Neural cell (in vitro differentiated cells): ENCODE results near the gene CLIP1. TPM values are rescaled to one million over a fixed set of nuclear protein-coding genes. Genes with fewer than 3 reads are reported as not detected.
"Not testable (repeated sequence)": the region's sequence is repeated elsewhere in the genome, so short reads cannot be mapped to it uniquely, and the experiment has no call there.

Experiments
- H2AFZ ChIP-seq: fragments of 200-600, 300-800 bp; sonication (generic), shearing (Covaris generic); 2 replicates; pipeline ENCODE4 v1.6.0; 2014; ENCODE audit warnings: low read depth, mild to moderate bottlenecking, antibody characterized with exemption, low read length, moderate library complexity
- H3F3A ChIP-seq: fragments of 200-600 bp; shearing (Covaris generic); 2 replicates; pipeline ENCODE4 v1.6.1; 2016; ENCODE audit warnings: mild to moderate bottlenecking, moderate library complexity, mixed read lengths, antibody characterized with exemption, low read length; ENCODE audit not compliant: insufficient read depth, poor library complexity, severe bottlenecking
- H3K27ac ChIP-seq: fragments of 200-600, 300-800 bp; sonication (generic), shearing (Covaris generic); 2 replicates; pipeline ENCODE4 v1.5.1; 2014; ENCODE audit warnings: mild to moderate bottlenecking, low read length, moderate library complexity
- H3K27me3 ChIP-seq: fragments of 300-800, 200-600 bp; sonication (generic), shearing (Covaris generic); 2 replicates; pipeline ENCODE4 v1.6.0; 2014; ENCODE audit warnings: mild to moderate bottlenecking, low read depth, low read length, moderate library complexity; ENCODE audit not compliant: insufficient read depth
- H3K36me3 ChIP-seq: fragments of 300-800, 200-600 bp; sonication (generic), shearing (Covaris generic); 2 replicates; pipeline ENCODE4 v1.5.1; 2014; ENCODE audit warnings: mild to moderate bottlenecking, antibody characterized with exemption, low read length, moderate library complexity; ENCODE audit not compliant: insufficient read depth
- H3K4me2 ChIP-seq: fragments of 300-800, 200-600 bp; sonication (generic), shearing (Covaris generic); 2 replicates; pipeline ENCODE4 v1.6.0; 2014; ENCODE audit warnings: mild to moderate bottlenecking, low read length
- H3K4me3 ChIP-seq: fragments of 300-800, 200-600 bp; sonication (generic), shearing (Covaris generic); 2 replicates; pipeline ENCODE4 v1.5.1; 2014; ENCODE audit warnings: mild to moderate bottlenecking, low read length, moderate library complexity
- H3K79me2 ChIP-seq: fragments of 200-600 bp; shearing (Covaris generic); replicated peaks from 2 replicates; pipeline ENCODE4 v1.6.0; 2014; ENCODE audit warnings: mild to moderate bottlenecking, low read length, moderate library complexity; ENCODE audit not compliant: insufficient read depth
- H3K9ac ChIP-seq: fragments of 300-800, 200-600 bp; sonication (generic), shearing (Covaris generic); 2 replicates; pipeline ENCODE4 v1.6.1; 2016; ENCODE audit warnings: mild to moderate bottlenecking, low read length, mixed read lengths
- H3K9me2 ChIP-seq: fragments of 200-600 bp; shearing (Covaris generic); 2 replicates; pipeline ENCODE4 v1.6.1; 2016; ENCODE audit warnings: mild to moderate bottlenecking, low read length, mixed read lengths; ENCODE audit not compliant: insufficient read depth
- H3K9me3 ChIP-seq: fragments of 200-600, 300-800 bp; sonication (generic), shearing (Covaris generic); 2 replicates; pipeline ENCODE4 v1.6.1; 2016; ENCODE audit warnings: mild to moderate bottlenecking, mixed run types, low read length, moderate library complexity, mixed read lengths
- H4K20me1 ChIP-seq: fragments of 200-600 bp; shearing (Covaris generic); 2 replicates; pipeline ENCODE4 v1.6.1; 2016; ENCODE audit warnings: mild to moderate bottlenecking, mixed run types; ENCODE audit not compliant: insufficient read depth
- EP300 ChIP-seq: fragments of 450-650 bp; conservative IDR thresholded peaks from 2 replicates; pipeline ENCODE4 v1.6.1; 2014; ENCODE audit warnings: antibody characterized with exemption, mild to moderate bottlenecking, moderate library complexity; ENCODE audit not compliant: poor library complexity, severe bottlenecking
- EZH2 ChIP-seq: fragments of 200-600, 300-800 bp; shearing (Covaris generic), sonication (generic); IDR thresholded peaks from 2 replicates; pipeline ENCODE4 v1.6.1; 2014; ENCODE audit warnings: antibody characterized with exemption, low read length, borderline replicate concordance, mild to moderate bottlenecking; ENCODE audit not compliant: insufficient read depth, poor library complexity, severe bottlenecking
- MXI1 ChIP-seq: fragments of 450-650 bp; conservative IDR thresholded peaks from 2 replicates; pipeline ENCODE4 v1.6.1; 2014; ENCODE audit warnings: antibody characterized with exemption, mild to moderate bottlenecking; ENCODE audit not compliant: poor library complexity, severe bottlenecking
- POLR2AphosphoS5 ChIP-seq: IDR thresholded peaks from 2 replicates; pipeline ENCODE4 v1.6.1; 2012
- RAD21 ChIP-seq: fragments of 450-650 bp; conservative IDR thresholded peaks from 2 replicates; pipeline ENCODE4 v1.6.1; 2014; ENCODE audit warnings: antibody characterized with exemption, mild to moderate bottlenecking, moderate library complexity
- REST ChIP-seq: IDR thresholded peaks from 2 replicates; pipeline ENCODE4 v1.6.1; 2012; ENCODE audit warnings: borderline replicate concordance
- SMC3 ChIP-seq: fragments of 450-650 bp; conservative IDR thresholded peaks from 2 replicates; pipeline ENCODE4 v1.6.1; 2014; ENCODE audit warnings: antibody characterized with exemption, mild to moderate bottlenecking, moderate library complexity; ENCODE audit not compliant: poor library complexity
- TAF1 ChIP-seq: IDR thresholded peaks from 2 replicates; pipeline ENCODE4 v1.6.1; 2012; ENCODE audit warnings: low read depth
- polyA plus RNA-seq: library from polyadenylated mRNA; depleted of rRNA; stranded (reverse); fragments of >200 nt; gene quantifications from 2 replicates; pipeline ENCODE4 v1.2.3, GENCODE V29; 2014
- TF ChIP-seq, protein P1 (sequence below): fragments of 450-650 bp; IDR thresholded peaks from 2 replicates; pipeline ENCODE4 v1.5.1; 2014; ENCODE audit warnings: antibody characterized with exemption, mild to moderate bottlenecking, moderate library complexity; ENCODE audit not compliant: poor library complexity, severe bottlenecking

CLIP1 gene
- polyA plus RNA-seq, 1 donor from 2014 or later = 67.4 TPM

DNA sequence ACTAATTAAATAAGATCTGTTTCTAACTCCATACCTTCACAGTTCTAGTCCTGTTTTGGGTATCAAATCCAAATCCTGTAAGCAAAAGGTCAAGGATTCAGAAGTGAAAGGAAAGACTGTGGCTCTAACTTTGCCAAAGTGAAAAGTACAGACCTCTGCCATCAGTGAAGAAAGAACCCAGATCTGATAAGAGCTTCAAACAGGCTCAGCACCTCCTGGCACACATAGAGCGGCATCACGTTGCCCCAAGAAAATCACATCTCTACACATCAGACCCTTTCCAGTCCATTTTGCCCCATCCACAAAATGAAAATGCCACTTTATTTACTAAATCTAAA lies 23.2 kb downstream of the CLIP1 start:
- Histone ChIP-seq H4K20me1 (no peaks in the 10 kb centered on the region), H3K79me2 (peaks cover 9% of the 10 kb centered on the region), H3K4me3 (no peak overlapping the region), H2AFZ (no peak overlapping the region), H3K4me2 (no peak overlapping the region), H3K27ac (no peak overlapping the region), H3K36me3 (no peaks in the 10 kb centered on the region), H3K9me3 (no peaks in the 10 kb centered on the region), H3K9me2 (no peaks in the 10 kb centered on the region), H3F3A (no peaks in the 10 kb centered on the region), H3K27me3 (no peaks in the 10 kb centered on the region), H3K9ac (no peak overlapping the region)
- no peak for TF ChIP-seq RAD21
- TF ChIP-seq EZH2 = no peak
- no peak for TF ChIP-seq SMC3
- no peak for TF ChIP-seq EP300
- no peak for TF ChIP-seq REST
- no peak for TF ChIP-seq POLR2AphosphoS5
- TF ChIP-seq, protein P1, sequence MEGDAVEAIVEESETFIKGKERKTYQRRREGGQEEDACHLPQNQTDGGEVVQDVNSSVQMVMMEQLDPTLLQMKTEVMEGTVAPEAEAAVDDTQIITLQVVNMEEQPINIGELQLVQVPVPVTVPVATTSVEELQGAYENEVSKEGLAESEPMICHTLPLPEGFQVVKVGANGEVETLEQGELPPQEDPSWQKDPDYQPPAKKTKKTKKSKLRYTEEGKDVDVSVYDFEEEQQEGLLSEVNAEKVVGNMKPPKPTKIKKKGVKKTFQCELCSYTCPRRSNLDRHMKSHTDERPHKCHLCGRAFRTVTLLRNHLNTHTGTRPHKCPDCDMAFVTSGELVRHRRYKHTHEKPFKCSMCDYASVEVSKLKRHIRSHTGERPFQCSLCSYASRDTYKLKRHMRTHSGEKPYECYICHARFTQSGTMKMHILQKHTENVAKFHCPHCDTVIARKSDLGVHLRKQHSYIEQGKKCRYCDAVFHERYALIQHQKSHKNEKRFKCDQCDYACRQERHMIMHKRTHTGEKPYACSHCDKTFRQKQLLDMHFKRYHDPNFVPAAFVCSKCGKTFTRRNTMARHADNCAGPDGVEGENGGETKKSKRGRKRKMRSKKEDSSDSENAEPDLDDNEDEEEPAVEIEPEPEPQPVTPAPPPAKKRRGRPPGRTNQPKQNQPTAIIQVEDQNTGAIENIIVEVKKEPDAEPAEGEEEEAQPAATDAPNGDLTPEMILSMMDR = no peak
- no peak for TF ChIP-seq MXI1
- no peak for TF ChIP-seq TAF1

GRCh38 chr12:122397981-122398380 lies 24.5 kb downstream of the CLIP1 start:
- H4K20me1 ChIP-seq, H3K79me2 ChIP-seq, H3F3A ChIP-seq, H3K27me3 ChIP-seq, H3K4me2 ChIP-seq, H3K36me3 ChIP-seq, H3K4me3 ChIP-seq, H3K9ac ChIP-seq, H3K9me2 ChIP-seq, H3K27ac ChIP-seq, H3K9me3 ChIP-seq, H2AFZ ChIP-seq: not testable (repeated sequence)

DNA sequence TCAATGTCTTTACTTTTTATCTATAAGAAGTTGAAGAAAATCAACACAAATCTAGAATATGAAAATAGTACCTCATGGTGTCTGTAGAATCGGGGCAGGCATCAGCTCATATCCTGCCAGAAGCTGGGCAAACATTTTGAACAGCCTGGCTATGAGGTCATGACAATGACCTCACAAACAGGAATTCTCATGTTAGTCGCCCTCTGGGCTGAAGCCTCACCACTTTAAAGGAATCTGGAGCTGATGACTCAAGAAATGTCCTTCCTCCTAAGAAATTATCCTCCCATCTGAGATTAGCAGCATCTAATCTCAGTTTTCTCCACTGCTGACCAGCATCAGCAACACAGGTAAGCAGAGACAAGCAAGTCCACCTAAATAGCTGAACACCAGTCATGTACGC lies 27.1 kb downstream of the CLIP1 start:
- no peaks in the 10 kb centered on the region for H4K20me1 ChIP-seq
- H3K4me3 ChIP-seq = no peak overlapping the region
- TF ChIP-seq MXI1 (no peak), RAD21 (no peak), EZH2 (no peak), POLR2AphosphoS5 (no peak), REST (no peak), TAF1 (no peak), SMC3 (no peak), EP300 (no peak)
- TF ChIP-seq, protein P1 = no peak
- H3K9me3 ChIP-seq = no peaks in the 10 kb centered on the region
- no peaks in the 10 kb centered on the region for H3K27me3 ChIP-seq
- H3K36me3 ChIP-seq = no peaks in the 10 kb centered on the region
- no peaks in the 10 kb centered on the region for H3K9me2 ChIP-seq
- H3K79me2 ChIP-seq = peaks cover 10% of the 10 kb centered on the region
- H3K4me2 ChIP-seq = no peak overlapping the region
- H2AFZ ChIP-seq = no peak overlapping the region
- H3K27ac ChIP-seq = no peak overlapping the region
- H3F3A ChIP-seq = no peaks in the 10 kb centered on the region
- no peak overlapping the region for H3K9ac ChIP-seq
